Muscle layer of colon (tissue), 2 donors: ENCODE measurements around the gene WDR26.

Source experiments
- H3K27ac ChIP-seq: one replicate; pipeline ENCODE4 v1.7.0; 2013; ENCODE audit warnings: low read depth, mild to moderate bottlenecking, low read length, moderate library complexity
- H3K27me3 ChIP-seq, 2 donors: one replicate each; pipeline ENCODE4 v1.7.0; 2013; ENCODE audit warnings: low read length in 2 of 2, mild to moderate bottlenecking in 2 of 2; ENCODE audit not compliant: insufficient read depth in 2 of 2, control insufficient read depth in 1 of 2
- H3K36me3 ChIP-seq: one replicate; pipeline ENCODE4 v1.7.0; 2013; ENCODE audit warnings: mild to moderate bottlenecking, low read length; ENCODE audit not compliant: insufficient read depth
- H3K4me1 ChIP-seq: one replicate; pipeline ENCODE4 v1.7.0; 2013; ENCODE audit warnings: mild to moderate bottlenecking, low read length; ENCODE audit not compliant: insufficient read depth
- H3K4me3 ChIP-seq, 2 donors: one replicate each; pipeline ENCODE4 v1.7.0; 2013; ENCODE audit warnings: low read length in 2 of 2, low read depth in 1 of 2, mild to moderate bottlenecking in 1 of 2, moderate library complexity in 1 of 2
- H3K9ac ChIP-seq: one replicate; pipeline ENCODE4 v1.7.0; 2013; ENCODE audit warnings: low read length
- H3K9me3 ChIP-seq: one replicate; pipeline ENCODE4 v1.7.0; 2013; ENCODE audit warnings: mild to moderate bottlenecking, low read length
- donor health status: abdominal sarcoma.
- donor health status: Adenocarcinoma of cecum.

Gene WDR26

GRCh38 chr1:224338150-224338838, 96.3 kb downstream of the WDR26 start:
- no peak overlapping the region for H3K9ac ChIP-seq
- peaks cover 0 to 5% of the 10 kb centered on the region in 2 donors for H3K27me3 ChIP-seq
- no peak overlapping the region for H3K4me3 ChIP-seq
- no peaks in the 10 kb centered on the region for H3K9me3 ChIP-seq
- no peak overlapping the region for H3K27ac ChIP-seq
- no peaks in the 10 kb centered on the region for H3K4me1 ChIP-seq
- no peaks in the 10 kb centered on the region for H3K36me3 ChIP-seq
